HepG2 (cell line): ENCODE results near the gene FGF21. TPM values are rescaled to one million over a fixed set of nuclear protein-coding genes. Genes with fewer than 3 reads are reported as not detected.

Experiments
- CCDC6 ChIP-seq: sonication (generic); formaldehyde crosslinking; IDR thresholded peaks from 2 replicates; pipeline ENCODE4 v1.8.1; 2022; ENCODE audit warnings: mild to moderate bottlenecking, missing genetic modification reagents, moderate library complexity
- EED ChIP-seq: sonication (generic); formaldehyde crosslinking; IDR thresholded peaks from 2 replicates; pipeline ENCODE4 v1.5.0; 2020; ENCODE audit warnings: mild to moderate bottlenecking, missing genetic modification reagents
- GLI4 ChIP-seq: sonication (generic); formaldehyde crosslinking; IDR thresholded peaks from 2 replicates; pipeline ENCODE4 v1.5.1; 2020; ENCODE audit warnings: missing genetic modification reagents, mild to moderate bottlenecking, moderate library complexity, borderline replicate concordance
- GRHL1 ChIP-seq: sonication (generic); formaldehyde crosslinking; conservative IDR thresholded peaks from 2 replicates; pipeline ENCODE4 v1.8.0; 2022; ENCODE audit warnings: missing genetic modification reagents
- KDM6A ChIP-seq: IDR thresholded peaks from 2 replicates; pipeline ENCODE4 v1.6.1; 2016; ENCODE audit warnings: low read depth
- NFYB ChIP-seq: sonication (generic); formaldehyde crosslinking; IDR thresholded peaks from 2 replicates; pipeline ENCODE4 v1.4.0; 2020; ENCODE audit warnings: missing genetic modification reagents
- NKX3-1 ChIP-seq: sonication (generic); formaldehyde crosslinking; IDR thresholded peaks from 2 replicates; pipeline ENCODE4 v1.5.0; 2020; ENCODE audit warnings: missing genetic modification reagents
- SNAPC4 ChIP-seq: sonication (generic); formaldehyde crosslinking; IDR thresholded peaks from 2 replicates; pipeline ENCODE4 v1.4.0; 2020; ENCODE audit warnings: mild to moderate bottlenecking, missing genetic modification reagents
- THRA ChIP-seq: sonication (generic); formaldehyde crosslinking; IDR thresholded peaks from 2 replicates; pipeline ENCODE4 v1.4.0; 2020; ENCODE audit warnings: missing genetic modification reagents, borderline replicate concordance
- TP53 ChIP-seq: sonication (generic); formaldehyde crosslinking; conservative IDR thresholded peaks from 2 replicates; pipeline ENCODE4 v1.4.0; 2020; ENCODE audit warnings: missing genetic modification reagents
- ZBTB2 ChIP-seq: sonication (generic); formaldehyde crosslinking; IDR thresholded peaks from 2 replicates; pipeline ENCODE4 v1.8.0; 2022; ENCODE audit warnings: low read depth, missing genetic modification reagents
- ZBTB49 ChIP-seq: sonication (generic); formaldehyde crosslinking; IDR thresholded peaks from 2 replicates; pipeline ENCODE4 v1.4.0; 2020; ENCODE audit warnings: missing genetic modification reagents, borderline replicate concordance
- ZBTB7A ChIP-seq: sonication (generic); formaldehyde crosslinking; IDR thresholded peaks from 2 replicates; pipeline ENCODE4 v1.8.0; 2022; ENCODE audit warnings: mild to moderate bottlenecking, missing genetic modification reagents
- ZFP90 ChIP-seq: sonication (generic); formaldehyde crosslinking; IDR thresholded peaks from 2 replicates; pipeline ENCODE4 v1.8.0; 2022; ENCODE audit warnings: missing genetic modification reagents, mild to moderate bottlenecking, inconsistent platforms, borderline replicate concordance
- ZMYM3 ChIP-seq: sonication (generic); formaldehyde crosslinking; IDR thresholded peaks from 2 replicates; pipeline ENCODE4 v1.5.1; 2020; ENCODE audit warnings: mild to moderate bottlenecking, missing genetic modification reagents
- ZNF746 ChIP-seq: sonication (generic); formaldehyde crosslinking; IDR thresholded peaks from 2 replicates; pipeline ENCODE4 v1.8.0; 2022; ENCODE audit warnings: mild to moderate bottlenecking, missing genetic modification reagents
- ZNF878 ChIP-seq: sonication (generic); formaldehyde crosslinking; IDR thresholded peaks from 2 replicates; pipeline ENCODE4 v1.8.1; 2023; ENCODE audit warnings: mild to moderate bottlenecking, missing genetic modification reagents, moderate library complexity
- polyA plus RNA-seq, 8 experiments: library from polyadenylated mRNA; depleted of rRNA in 3 of 8; stranded (reverse) in 7 of 8; unstranded in 1 of 8; fragments of >200 nt; fragmentation: Illumina TruSeq in 4 of 8; extraction: Trizol in 4 of 8; gene quantifications; 2 replicates each; pipeline versions ENCODE4 v1.2.1 to v1.2.3, GENCODE V29; 2011 to 2016; ENCODE audit warnings: low read depth in 4 of 8, missing spikeins in 1 of 8, mixed read lengths in 1 of 8; ENCODE audit not compliant: insufficient read depth in 1 of 8
- total RNA-seq, 5 experiments: library from RNA; depleted of rRNA; stranded (reverse); fragments of >200 nt; fragmentation: Illumina TruSeq; extraction: Trizol; gene quantifications; 2 replicates each; pipeline ENCODE4 v1.2.3, GENCODE V29; 2016; ENCODE audit warnings: low read depth in 1 of 5

FGF21 gene
- total and polyA plus RNA-seq, 2 of the 13 experiments (the other 11 are each of a cell fraction or from before 2014, with no cell fraction given) = 0.17 TPM; not detected in 1

GRCh38 chr19:48718711-48719231 is 36.6 kb upstream of the FGF21 start (continued):
- no peak; the same call in 1 of the 2 replicates for TF ChIP-seq SNAPC4 (CRISPR knock-in tag)
- no peak for TF ChIP-seq GRHL1 (CRISPR knock-in tag)
- no peak for TF ChIP-seq NFYB (CRISPR knock-in tag)
- TF ChIP-seq EED (CRISPR knock-in tag) = no peak
- TF ChIP-seq ZMYM3 (CRISPR knock-in tag) = peak; percentile 75
- peak; percentile 86 for TF ChIP-seq ZNF746 (CRISPR knock-in tag)
- no peak for TF ChIP-seq ZNF878 (CRISPR knock-in tag)
- 0 out of 2 replicates have a peak, but pooled peaks have one; percentile 38 for TF ChIP-seq ZFP90 (CRISPR knock-in tag)
- 0 out of 2 replicates have a peak, but pooled peaks have one; percentile 55 for TF ChIP-seq GLI4 (CRISPR knock-in tag)
- no peak for TF ChIP-seq NKX3-1 (CRISPR knock-in tag)
- peak; percentile 71; the same call in 1 of the 2 replicates for TF ChIP-seq KDM6A (CRISPR knock-in tag)
- TF ChIP-seq THRA (CRISPR knock-in tag) = peak; percentile 68; the same call in 1 of the 2 replicates
- no peak for TF ChIP-seq ZBTB2 (CRISPR knock-in tag)
- TF ChIP-seq CCDC6 = 0 out of 2 replicates have a peak, but pooled peaks have one; percentile 29
- TF ChIP-seq ZBTB7A (CRISPR knock-in tag) = no peak
- no peak for TF ChIP-seq TP53 (CRISPR knock-in tag)
- TF ChIP-seq ZBTB49 (CRISPR knock-in tag) = no peak
